ENCODE results near the gene IGIP.

Gene IGIP

GRCh38 chr5:140165923-140166270 is 40.2 kb downstream of the IGIP start:
- Histone ChIP-seq H3K56ac (ENCODE audit: low read length) (no peak overlapping the region), H3K27me3 (ENCODE audit: insufficient read depth, low read length, poor library complexity) (no peaks in the 10 kb centered on the region), H3K79me1 (ENCODE audit: low read length) (no peaks in the 10 kb centered on the region), H2AK5ac (ENCODE audit: low read length) (no peak overlapping the region), H3K9ac (ENCODE audit: low read length) (no peak overlapping the region), H2BK15ac (replicated peaks; ENCODE audit: low read depth) (no peak overlapping the region), H3K27ac (ENCODE audit: low read depth, low read length) (no peak overlapping the region), H2BK120ac (ENCODE audit: low read depth, low read length) (no peak overlapping the region), H4K8ac (ENCODE audit: low read depth, low read length) (no peak overlapping the region), H4K5ac (ENCODE audit: low read length) (no peak overlapping the region), H2BK5ac (ENCODE audit: low read length) (no peak overlapping the region), H3K4me2 (ENCODE audit: low read length) (no peak overlapping the region), H3K4ac (ENCODE audit: low read depth, low read length) (no peak overlapping the region), H3K4me3 (ENCODE audit: low read length) (no peak overlapping the region), H3K79me2 (ENCODE audit: control insufficient read depth, insufficient read depth, low read length) (no peaks in the 10 kb centered on the region), H3K23ac (ENCODE audit: low read length) (no peak overlapping the region), H3K18ac (ENCODE audit: low read length) (no peak overlapping the region), H3K4me1 (ENCODE audit: control insufficient read depth, low read depth, low read length) (no peaks in the 10 kb centered on the region), H3K36me3 (ENCODE audit: control insufficient read depth, insufficient read depth, low read length) (no peaks in the 10 kb centered on the region)
- whole genome bisulfite sequencing (ENCODE audit: extremely low coverage, insufficient coverage, low lambda C conversion rate), result no CpG with 5 or more reads among the region's 4 CpGs
- no peak for DNase-seq

GRCh38 chr5:140166911-140167310 is 41.2 kb downstream of the IGIP start:
- Histone ChIP-seq H3K18ac (ENCODE audit: low read length) (no peak overlapping the region), H3K27ac (ENCODE audit: low read depth, low read length) (no peak overlapping the region), H3K56ac (ENCODE audit: low read length) (no peak overlapping the region), H2BK15ac (replicated peaks; ENCODE audit: low read depth) (no peak overlapping the region), H3K4me1 (ENCODE audit: control insufficient read depth, low read depth, low read length) (no peaks in the 10 kb centered on the region), H3K36me3 (ENCODE audit: control insufficient read depth, insufficient read depth, low read length) (no peaks in the 10 kb centered on the region), H3K4me3 (ENCODE audit: low read length) (no peak overlapping the region), H3K4me2 (ENCODE audit: low read length) (no peak overlapping the region), H2BK120ac (ENCODE audit: low read depth, low read length) (no peak overlapping the region), H3K23ac (ENCODE audit: low read length) (no peak overlapping the region), H3K9ac (ENCODE audit: low read length) (no peak overlapping the region), H4K8ac (ENCODE audit: low read depth, low read length) (no peak overlapping the region), H2AK5ac (ENCODE audit: low read length) (no peak overlapping the region), H4K5ac (ENCODE audit: low read length) (no peak overlapping the region), H3K27me3 (ENCODE audit: insufficient read depth, low read length, poor library complexity) (no peaks in the 10 kb centered on the region), H2BK5ac (ENCODE audit: low read length) (no peak overlapping the region), H3K79me1 (ENCODE audit: low read length) (no peaks in the 10 kb centered on the region), H3K79me2 (ENCODE audit: control insufficient read depth, insufficient read depth, low read length) (no peaks in the 10 kb centered on the region), H3K4ac (ENCODE audit: low read depth, low read length) (no peak overlapping the region)
- DNase-seq, result no peak

GRCh38 chr5:140168371-140168770 is 42.6 kb downstream of the IGIP start:
- no peak overlapping the region for H3K23ac ChIP-seq (ENCODE audit: low read length)
- no peak overlapping the region for H2BK5ac ChIP-seq (ENCODE audit: low read length)
- no CpG with 5 or more reads among the region's 2 CpGs for WGBS (ENCODE audit: extremely low coverage, insufficient coverage, low lambda C conversion rate)
- H2BK120ac ChIP-seq (ENCODE audit: low read depth, low read length), result no peak overlapping the region
- no peak overlapping the region for H3K4me2 ChIP-seq (ENCODE audit: low read length)
- no peak overlapping the region for H3K4me3 ChIP-seq (ENCODE audit: low read length)
- H3K79me1 ChIP-seq (ENCODE audit: low read length), result no peaks in the 10 kb centered on the region
- no peak overlapping the region for H3K9ac ChIP-seq (ENCODE audit: low read length)
- no peak overlapping the region for H3K4ac ChIP-seq (ENCODE audit: low read depth, low read length)
- H3K36me3 ChIP-seq (ENCODE audit: control insufficient read depth, insufficient read depth, low read length), result no peaks in the 10 kb centered on the region
- no peak overlapping the region for H3K56ac ChIP-seq (ENCODE audit: low read length)
- H2BK15ac ChIP-seq (replicated peaks; ENCODE audit: low read depth), result no peak overlapping the region
- H4K8ac ChIP-seq (ENCODE audit: low read depth, low read length), result no peak overlapping the region
- H2AK5ac ChIP-seq (ENCODE audit: low read length), result no peak overlapping the region
- H3K18ac ChIP-seq (ENCODE audit: low read length), result no peak overlapping the region
- no peak for DNase-seq
- H3K27me3 ChIP-seq (ENCODE audit: insufficient read depth, low read length, poor library complexity), result no peaks in the 10 kb centered on the region
- H4K5ac ChIP-seq (ENCODE audit: low read length), result no peak overlapping the region
- H3K27ac ChIP-seq (ENCODE audit: low read depth, low read length), result no peak overlapping the region
- no peaks in the 10 kb centered on the region for H3K4me1 ChIP-seq (ENCODE audit: control insufficient read depth, low read depth, low read length)
- H3K79me2 ChIP-seq (ENCODE audit: control insufficient read depth, insufficient read depth, low read length), result no peaks in the 10 kb centered on the region

- H4K8ac ChIP-seq (ENCODE audit: low read depth, low read length), result no peak overlapping the region
- H3K4me1 ChIP-seq (ENCODE audit: control insufficient read depth, low read depth, low read length), result no peaks in the 10 kb centered on the region
- H3K27ac ChIP-seq (ENCODE audit: low read depth, low read length), result no peak overlapping the region
- H3K27me3 ChIP-seq (ENCODE audit: insufficient read depth, low read length, poor library complexity), result no peaks in the 10 kb centered on the region
- no peak overlapping the region for H3K9ac ChIP-seq (ENCODE audit: low read length)
- H3K36me3 ChIP-seq (ENCODE audit: control insufficient read depth, insufficient read depth, low read length), result no peaks in the 10 kb centered on the region
- H3K79me1 ChIP-seq (ENCODE audit: low read length), result no peaks in the 10 kb centered on the region
- no peak overlapping the region for H2BK5ac ChIP-seq (ENCODE audit: low read length)
- no peak overlapping the region for H2AK5ac ChIP-seq (ENCODE audit: low read length)
- H4K5ac ChIP-seq (ENCODE audit: low read length), result no peak overlapping the region
- no peak overlapping the region for H2BK15ac ChIP-seq (replicated peaks; ENCODE audit: low read depth)
- no CpG with 5 or more reads among the region's 1 CpG for WGBS (ENCODE audit: extremely low coverage, insufficient coverage, low lambda C conversion rate)
- no peak overlapping the region for H3K4ac ChIP-seq (ENCODE audit: low read depth, low read length)
- H3K18ac ChIP-seq (ENCODE audit: low read length), result no peak overlapping the region
- no peak overlapping the region for H3K4me3 ChIP-seq (ENCODE audit: low read length)
- H3K23ac ChIP-seq (ENCODE audit: low read length), result peak overlapping the region; percentile 26
- DNase-seq, result peak; percentile 41
- no peak overlapping the region for H3K56ac ChIP-seq (ENCODE audit: low read length)
- H2BK120ac ChIP-seq (ENCODE audit: low read depth, low read length), result no peak overlapping the region
- H3K79me2 ChIP-seq (ENCODE audit: control insufficient read depth, insufficient read depth, low read length), result no peaks in the 10 kb centered on the region
- H3K4me2 ChIP-seq (ENCODE audit: low read length), result no peak overlapping the region
These were observed 43.7 kb downstream of the IGIP start for GRCh38 chr5:140169410-140169809.

- H3K27me3 ChIP-seq (ENCODE audit: insufficient read depth, low read length, poor library complexity), result no peaks in the 10 kb centered on the region
- no peak overlapping the region for H3K4ac ChIP-seq (ENCODE audit: low read depth, low read length)
- H3K4me1 ChIP-seq (ENCODE audit: control insufficient read depth, low read depth, low read length), result peaks cover 3% of the 10 kb centered on the region
- H3K36me3 ChIP-seq (ENCODE audit: control insufficient read depth, insufficient read depth, low read length), result no peaks in the 10 kb centered on the region
- H2AK5ac ChIP-seq (ENCODE audit: low read length), result no peak overlapping the region
- no peak overlapping the region for H3K23ac ChIP-seq (ENCODE audit: low read length)
- no CpG with 5 or more reads among the region's 2 CpGs for WGBS (ENCODE audit: extremely low coverage, insufficient coverage, low lambda C conversion rate)
- no peak overlapping the region for H4K5ac ChIP-seq (ENCODE audit: low read length)
- H2BK5ac ChIP-seq (ENCODE audit: low read length), result no peak overlapping the region
- no peak overlapping the region for H3K4me3 ChIP-seq (ENCODE audit: low read length)
- no peak overlapping the region for H3K27ac ChIP-seq (ENCODE audit: low read depth, low read length)
- no peak for DNase-seq
- no peak overlapping the region for H3K56ac ChIP-seq (ENCODE audit: low read length)
- no peak overlapping the region for H3K4me2 ChIP-seq (ENCODE audit: low read length)
- no peak overlapping the region for H2BK120ac ChIP-seq (ENCODE audit: low read depth, low read length)
- peaks cover 3% of the 10 kb centered on the region for H3K79me1 ChIP-seq (ENCODE audit: low read length)
- no peak overlapping the region for H4K8ac ChIP-seq (ENCODE audit: low read depth, low read length)
- no peak overlapping the region for H3K18ac ChIP-seq (ENCODE audit: low read length)
- H3K79me2 ChIP-seq (ENCODE audit: control insufficient read depth, insufficient read depth, low read length), result no peaks in the 10 kb centered on the region
- H2BK15ac ChIP-seq (replicated peaks; ENCODE audit: low read depth), result no peak overlapping the region
- no peak overlapping the region for H3K9ac ChIP-seq (ENCODE audit: low read length)
These were observed 46.7 kb downstream of the IGIP start for GRCh38 chr5:140172483-140172882.

GRCh38 chr5:140174014-140174413 is 48.3 kb downstream of the IGIP start:
- Histone ChIP-seq H3K27ac (ENCODE audit: low read depth, low read length) (no peak overlapping the region), H3K4ac (ENCODE audit: low read depth, low read length) (no peak overlapping the region), H3K79me1 (ENCODE audit: low read length) (peaks cover 3% of the 10 kb centered on the region), H3K23ac (ENCODE audit: low read length) (no peak overlapping the region), H3K56ac (ENCODE audit: low read length) (no peak overlapping the region), H2AK5ac (ENCODE audit: low read length) (no peak overlapping the region), H3K18ac (ENCODE audit: low read length) (no peak overlapping the region), H3K4me2 (ENCODE audit: low read length) (no peak overlapping the region), H2BK5ac (ENCODE audit: low read length) (no peak overlapping the region), H3K79me2 (ENCODE audit: control insufficient read depth, insufficient read depth, low read length) (no peaks in the 10 kb centered on the region), H4K8ac (ENCODE audit: low read depth, low read length) (no peak overlapping the region), H2BK15ac (replicated peaks; ENCODE audit: low read depth) (no peak overlapping the region), H3K4me3 (ENCODE audit: low read length) (no peak overlapping the region), H4K5ac (ENCODE audit: low read length) (no peak overlapping the region), H2BK120ac (ENCODE audit: low read depth, low read length) (no peak overlapping the region), H3K9ac (ENCODE audit: low read length) (no peak overlapping the region), H3K4me1 (ENCODE audit: control insufficient read depth, low read depth, low read length) (peaks cover 3% of the 10 kb centered on the region), H3K27me3 (ENCODE audit: insufficient read depth, low read length, poor library complexity) (no peaks in the 10 kb centered on the region), H3K36me3 (ENCODE audit: control insufficient read depth, insufficient read depth, low read length) (no peaks in the 10 kb centered on the region)
- DNase-seq, result no peak
- WGBS (ENCODE audit: extremely low coverage, insufficient coverage, low lambda C conversion rate), result no CpG with 5 or more reads among the region's 2 CpGs
